A204.1 (cell line): Measurements from ENCODE around the gene FAM20A.

Source experiments
- FAIRE-seq: peaks from 2 replicates; lab custom pipeline; 2012; peaks lifted over from hg19 to GRCh38; lab: Jason Lieb, UNC

FAM20A gene

DNA sequence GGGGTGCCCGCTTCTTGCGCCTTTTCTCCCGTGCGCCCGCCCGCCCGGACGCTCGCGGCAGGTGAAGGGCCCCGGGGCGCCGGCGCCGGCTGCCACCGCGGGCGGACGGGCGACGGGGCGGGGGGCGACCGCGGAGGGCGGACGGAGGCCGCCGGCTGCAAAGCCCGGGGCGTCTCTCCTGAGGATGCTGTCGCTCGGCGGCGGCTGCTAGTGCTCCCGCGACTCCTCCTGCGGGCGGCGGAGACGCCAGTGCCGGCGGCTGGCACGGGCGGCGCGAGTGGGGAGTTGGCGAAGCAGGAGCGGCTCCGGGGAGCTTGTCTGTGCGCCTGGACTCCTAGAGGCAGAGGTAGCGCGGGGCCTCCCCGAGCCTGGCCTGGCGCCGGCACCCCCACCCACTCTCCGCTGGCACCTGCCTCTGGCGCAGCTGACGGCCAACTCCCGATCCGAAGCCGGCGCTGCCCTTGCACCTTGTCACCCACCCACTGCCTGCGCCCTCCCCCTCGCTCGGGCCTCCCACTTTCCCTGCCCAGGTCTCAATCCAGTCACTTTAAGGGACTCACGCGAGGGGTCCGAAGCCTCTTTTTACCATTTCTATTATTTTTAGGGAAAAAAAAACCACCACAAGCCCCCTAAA lies at the start of gene FAM20A:
Gene FAM20A (minus strand): TSS at position 437 of the 634 bp plus-strand sequence. CDS start 701 bp downstream, outside the sequence.
- no peak for FAIRE-seq

- FAIRE-seq = no peak
Observed at GRCh38 chr17:68649324-68649723, 48.2 kb upstream of the FAM20A start.

GRCh38 chr17:68646626-68647526 lies 45.7 kb upstream of the FAM20A start:
- no peak for FAIRE-seq

GRCh38 chr17:68642118-68642412 lies 40.9 kb upstream of the FAM20A start:
- no peak for FAIRE-seq

DNA sequence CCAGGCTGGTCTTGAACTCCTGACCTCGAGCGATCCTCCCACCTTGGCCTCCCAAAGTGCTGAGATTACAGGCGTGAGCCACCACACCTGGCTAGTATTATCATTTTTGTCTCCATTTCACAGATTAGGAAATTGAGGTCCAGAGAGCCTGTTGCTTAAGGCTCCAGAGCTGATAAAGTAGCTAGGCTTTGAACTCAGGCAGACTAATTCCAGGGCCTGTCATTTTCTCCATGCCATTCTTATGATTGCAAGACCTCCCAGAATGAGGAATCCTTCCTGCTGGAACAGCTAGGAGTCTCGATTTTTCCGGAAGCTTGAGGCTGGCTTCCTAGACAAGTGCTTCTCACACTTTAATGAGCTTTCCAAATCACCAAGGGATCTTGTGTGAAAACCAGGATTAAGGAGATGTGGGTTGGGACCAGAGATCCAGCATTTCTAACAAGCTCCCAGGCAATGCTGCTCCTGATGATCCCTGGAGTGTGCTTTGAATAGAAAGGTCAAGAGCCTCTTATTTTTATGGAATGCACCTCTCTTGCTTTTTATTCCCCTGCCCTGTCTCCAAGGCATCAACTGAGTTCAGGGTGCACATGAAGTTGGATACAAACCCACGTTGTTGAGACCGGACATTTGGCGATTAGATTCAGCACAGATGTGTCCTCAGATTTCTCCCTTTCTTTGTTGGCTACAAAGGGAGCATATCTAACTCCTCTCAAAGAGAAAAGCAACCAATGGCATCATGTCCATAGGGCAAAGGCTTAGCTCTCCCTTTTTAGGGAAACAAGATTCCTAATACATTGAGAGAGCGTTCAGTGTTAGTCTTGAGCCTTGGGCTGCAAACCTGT lies 40.3 kb upstream of the FAM20A start:
- no peak for FAIRE-seq

DNA sequence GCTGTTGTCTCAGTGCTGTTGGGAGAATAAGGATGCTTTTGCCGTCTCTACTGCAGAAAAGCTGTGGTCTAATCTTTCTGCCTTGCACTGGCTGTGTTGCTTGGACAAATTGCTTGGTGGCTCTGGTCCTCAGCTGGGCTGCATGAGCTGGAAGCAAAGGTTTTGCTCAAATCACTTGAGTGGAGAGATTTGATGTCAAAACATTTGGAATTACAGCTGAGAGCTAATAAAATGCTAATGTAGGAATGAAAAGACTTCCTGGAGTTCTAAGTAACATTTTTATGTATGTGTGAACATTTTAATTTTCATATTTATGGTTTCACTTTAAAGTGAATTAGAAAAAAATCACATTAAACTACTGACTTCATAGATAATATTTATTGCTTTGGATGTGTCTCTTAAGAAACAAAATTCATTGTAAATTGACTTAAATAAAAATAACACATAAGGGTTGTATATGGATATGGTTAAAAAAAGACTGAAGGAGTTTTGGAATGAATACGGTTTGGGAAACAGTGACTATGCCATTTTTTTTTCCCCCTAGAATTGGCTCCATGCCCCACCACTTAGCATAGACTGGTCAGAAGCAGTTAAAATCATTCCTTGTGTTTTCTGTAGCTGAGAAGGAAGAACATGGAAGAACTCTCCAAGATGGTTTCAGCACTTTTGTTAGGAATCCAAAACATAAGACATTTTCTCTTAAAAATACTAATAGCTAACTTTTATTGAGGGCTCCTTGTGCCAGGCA lies 39.2 kb upstream of the FAM20A start:
- FAIRE-seq = no peak

- no peak for FAIRE-seq
Observed at GRCh38 chr17:68634345-68634876, 33.2 kb upstream of the FAM20A start.

GRCh38 chr17:68628576-68628957 lies 27.4 kb upstream of the FAM20A start:
- FAIRE-seq = no peak

GRCh38 chr17:68627956-68628575 lies 26.9 kb upstream of the FAM20A start:
- FAIRE-seq = no peak

DNA sequence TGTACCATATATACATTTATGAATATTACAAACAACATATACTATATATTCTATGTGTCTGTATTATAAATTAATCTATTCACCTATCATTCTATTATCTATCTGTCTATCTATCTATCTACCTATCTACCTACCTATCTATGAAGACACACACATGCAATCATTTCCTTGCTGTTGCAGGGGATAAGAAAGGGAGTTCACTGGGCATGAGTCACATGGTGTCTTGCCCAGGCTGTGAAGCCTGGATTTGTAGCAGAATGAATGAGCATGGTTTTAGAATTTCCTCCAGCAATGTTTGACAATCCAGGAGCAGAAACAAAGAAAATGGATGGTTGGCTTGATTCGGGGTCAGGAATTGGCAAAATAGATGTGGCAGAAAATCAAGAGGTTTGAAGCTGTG lies 23.2 kb upstream of the FAM20A start:
- no peak for FAIRE-seq

- FAIRE-seq = no peak
Observed at GRCh38 chr17:68623811-68624210, 22.6 kb upstream of the FAM20A start.

DNA sequence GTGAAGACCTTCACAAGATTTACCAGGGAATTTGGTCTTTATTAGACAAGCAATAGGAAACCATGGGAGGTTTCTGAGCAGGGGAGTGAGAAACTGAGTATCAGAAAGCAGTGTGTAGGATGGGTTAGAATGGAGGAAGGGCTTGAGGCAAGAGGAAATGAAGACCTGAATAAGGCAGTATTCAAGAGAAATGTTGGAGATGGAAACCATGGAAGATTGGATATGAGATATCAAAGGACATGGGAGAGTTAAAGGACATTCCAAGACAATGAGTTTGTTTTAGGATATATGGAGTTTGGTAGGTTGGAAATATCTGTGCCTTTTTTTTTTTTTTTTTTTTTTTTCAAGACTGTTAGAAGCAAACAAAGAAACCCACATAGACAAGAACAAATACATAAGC lies 21.3 kb upstream of the FAM20A start:
- no peak for FAIRE-seq

DNA sequence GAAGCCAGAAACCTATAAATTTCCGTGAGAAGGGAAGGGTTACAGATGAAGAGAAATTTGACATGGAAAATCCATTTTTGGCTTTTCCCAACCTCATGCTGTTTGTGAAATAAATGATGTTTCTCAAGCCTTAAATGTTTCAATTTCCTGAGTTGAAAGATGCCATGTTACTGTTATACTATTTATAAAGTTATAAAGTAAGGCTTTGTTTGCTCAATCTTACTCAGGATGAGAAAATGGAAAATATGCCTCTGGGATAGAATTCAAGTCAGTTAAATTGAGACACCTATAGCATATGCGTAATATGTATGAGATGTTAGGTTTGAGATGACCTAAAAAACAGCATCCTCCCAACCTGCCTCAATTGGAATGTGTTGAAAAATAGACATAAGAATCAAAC lies 19.9 kb upstream of the FAM20A start:
- no peak for FAIRE-seq

GRCh38 chr17:68616334-68616733 lies 15.2 kb upstream of the FAM20A start:
- FAIRE-seq = no peak

GRCh38 chr17:68614718-68615117 lies 13.6 kb upstream of the FAM20A start:
- FAIRE-seq = no peak

- FAIRE-seq = no peak
Observed at GRCh38 chr17:68613739-68614298, 12.7 kb upstream of the FAM20A start.

DNA sequence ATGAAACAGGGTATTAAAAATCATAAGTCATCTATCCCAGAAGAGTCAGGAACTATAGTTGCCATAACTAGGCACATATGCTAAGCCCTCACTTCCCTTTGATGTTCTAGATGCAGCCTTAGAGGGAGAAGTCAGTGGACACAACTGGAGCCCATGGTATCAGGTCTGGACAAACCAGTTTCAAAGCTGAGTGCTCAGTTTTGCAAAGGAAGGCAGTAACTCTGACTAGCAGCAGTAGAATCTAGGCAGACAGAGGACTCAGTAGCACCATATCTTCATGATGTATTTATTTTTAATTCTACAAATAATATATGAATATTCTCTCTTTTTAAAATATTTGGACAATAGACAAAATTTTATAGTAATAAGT lies 11.7 kb upstream of the FAM20A start:
- FAIRE-seq = no peak

GRCh38 chr17:68612209-68612922 lies 11.2 kb upstream of the FAM20A start:
- no peak for FAIRE-seq

DNA sequence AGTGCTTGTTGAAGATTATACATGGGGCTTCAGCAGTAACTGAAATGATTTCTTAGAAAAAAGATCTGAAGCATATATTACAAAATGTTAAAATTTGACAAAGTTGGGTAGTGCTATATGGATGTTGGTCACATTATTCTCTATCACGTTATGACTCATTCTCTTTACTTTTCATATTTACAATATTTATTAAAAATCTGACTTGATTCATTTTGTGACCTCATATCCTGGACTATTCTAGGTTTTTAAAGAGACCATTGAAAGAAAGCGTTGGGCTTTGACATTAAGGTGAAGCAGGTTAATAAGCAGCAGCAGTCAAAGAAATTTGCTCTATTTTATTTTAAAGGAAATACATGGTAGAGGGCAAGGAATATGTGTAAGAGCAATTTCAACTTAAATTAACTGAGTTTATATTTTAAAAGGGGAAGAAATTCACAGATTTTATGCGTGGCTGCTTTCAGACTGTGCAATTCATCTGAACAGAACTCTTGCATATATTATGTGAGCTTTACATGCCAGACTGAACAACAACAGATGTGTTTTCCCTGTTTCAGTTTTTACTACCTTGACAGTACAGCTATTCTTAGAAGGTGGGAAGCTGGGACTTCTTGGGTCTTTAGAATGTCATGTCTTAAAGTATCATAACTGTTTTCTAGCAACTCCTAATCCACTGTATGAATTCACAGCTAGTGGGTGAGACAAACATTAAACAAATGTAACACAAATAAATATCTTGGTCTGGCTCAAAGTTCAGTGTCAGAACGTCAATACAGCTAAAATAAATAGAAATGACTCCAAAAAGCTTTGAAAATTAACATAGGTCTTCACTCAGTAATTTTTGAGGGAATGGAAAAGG lies 10.4 kb upstream of the FAM20A start:
- FAIRE-seq = no peak

- no peak for FAIRE-seq
Observed at GRCh38 chr17:68610554-68610953, 9.4 kb upstream of the FAM20A start.
